Epidermal melanocyte (primary cell): ENCODE measurements around the gene CCL7.

ENCODE experiments used
- DNase-seq: peaks from one replicate; pipeline ENCODE4 v3.0.0; 2011; ENCODE audit warnings: low spot score; ENCODE audit not compliant: insufficient read length

CCL7 gene

DNA sequence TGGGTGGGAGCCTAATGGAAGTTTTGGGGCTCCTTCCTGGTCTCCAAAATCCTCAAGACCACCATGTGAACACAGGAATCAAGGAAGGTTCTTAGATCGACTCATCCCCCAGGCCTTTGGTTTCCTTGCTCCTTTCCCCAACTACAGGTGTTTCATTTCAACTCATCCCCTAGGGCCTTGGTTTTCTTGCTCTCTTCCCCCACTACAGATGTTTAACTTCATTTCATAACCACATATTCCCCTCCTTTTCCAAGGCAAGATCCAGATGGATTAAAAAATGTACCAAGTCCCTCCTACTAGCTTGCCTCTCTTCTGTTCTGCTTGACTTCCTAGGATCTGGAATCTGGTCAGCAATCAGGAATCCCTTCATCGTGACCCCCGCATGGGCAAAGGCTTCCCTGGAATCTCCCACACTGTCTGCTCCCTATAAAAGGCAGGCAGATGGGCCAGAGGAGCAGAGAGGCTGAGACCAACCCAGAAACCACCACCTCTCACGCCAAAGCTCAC, 15.3 kb downstream of the CCL7 start, which contains the start of gene CCL11:
Gene CCL11, plus strand, starts transcription at position 457 of the 507 bp plus-strand sequence. CDS start 67 bp downstream, outside the sequence.
- no peak for DNase-seq

GRCh38 chr17:34287875-34288274, 17.9 kb downstream of the CCL7 start:
- no peak for DNase-seq

GRCh38 chr17:34290586-34290985, 20.6 kb downstream of the CCL7 start:
- no peak for DNase-seq

DNA sequence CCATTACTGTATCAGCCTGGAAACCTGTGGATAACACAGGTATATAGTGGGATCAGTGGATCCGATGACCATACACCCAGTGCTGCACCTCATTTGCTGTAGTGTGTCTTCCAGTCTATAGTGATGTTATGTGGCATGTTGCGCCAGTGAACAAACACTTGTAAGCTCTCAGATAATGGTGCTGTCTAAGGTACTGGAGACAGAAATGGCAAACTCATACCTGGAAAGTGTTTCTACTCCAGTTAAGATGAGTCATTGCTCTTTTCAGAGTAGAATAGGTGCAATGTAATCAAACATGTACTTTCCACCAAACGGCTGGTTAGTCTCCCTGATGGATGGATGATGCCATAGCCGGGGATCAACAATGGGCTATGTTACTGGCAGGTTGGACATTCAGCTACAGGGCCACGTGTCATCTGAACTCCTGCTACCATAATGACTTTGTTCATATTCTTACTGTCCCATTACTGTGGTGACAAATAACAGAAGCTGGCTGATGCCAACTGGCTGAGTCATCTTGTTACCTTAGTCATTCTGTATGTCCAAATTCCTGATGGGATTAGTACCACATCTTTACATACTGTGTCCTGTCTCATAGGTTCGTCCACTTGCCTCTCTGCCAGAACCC, 21.8 kb downstream of the CCL7 start:
- no peak for DNase-seq

DNA sequence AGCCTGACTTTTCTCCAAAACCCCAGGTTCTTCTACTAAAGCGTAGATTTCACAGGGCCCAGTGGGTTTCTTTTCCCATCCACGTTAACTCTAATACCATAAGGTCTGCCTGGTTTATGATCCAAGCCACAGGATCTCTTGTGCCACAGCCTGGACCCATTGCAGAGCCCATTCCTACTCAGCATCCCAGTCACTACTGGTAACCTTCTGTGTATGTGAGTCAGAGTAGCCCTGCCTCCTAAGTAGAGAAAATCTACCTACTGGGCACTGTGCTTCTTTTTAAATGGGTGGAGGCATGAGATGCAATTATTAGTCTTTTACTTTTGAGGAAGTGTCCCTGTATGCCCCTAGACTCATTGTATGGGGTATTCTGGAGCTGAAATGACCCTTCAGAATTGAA, 29.0 kb downstream of the CCL7 start:
- no peak for DNase-seq

- DNase-seq, result no peak
Observed at GRCh38 chr17:34299956-34300577, 30.0 kb downstream of the CCL7 start.

DNA sequence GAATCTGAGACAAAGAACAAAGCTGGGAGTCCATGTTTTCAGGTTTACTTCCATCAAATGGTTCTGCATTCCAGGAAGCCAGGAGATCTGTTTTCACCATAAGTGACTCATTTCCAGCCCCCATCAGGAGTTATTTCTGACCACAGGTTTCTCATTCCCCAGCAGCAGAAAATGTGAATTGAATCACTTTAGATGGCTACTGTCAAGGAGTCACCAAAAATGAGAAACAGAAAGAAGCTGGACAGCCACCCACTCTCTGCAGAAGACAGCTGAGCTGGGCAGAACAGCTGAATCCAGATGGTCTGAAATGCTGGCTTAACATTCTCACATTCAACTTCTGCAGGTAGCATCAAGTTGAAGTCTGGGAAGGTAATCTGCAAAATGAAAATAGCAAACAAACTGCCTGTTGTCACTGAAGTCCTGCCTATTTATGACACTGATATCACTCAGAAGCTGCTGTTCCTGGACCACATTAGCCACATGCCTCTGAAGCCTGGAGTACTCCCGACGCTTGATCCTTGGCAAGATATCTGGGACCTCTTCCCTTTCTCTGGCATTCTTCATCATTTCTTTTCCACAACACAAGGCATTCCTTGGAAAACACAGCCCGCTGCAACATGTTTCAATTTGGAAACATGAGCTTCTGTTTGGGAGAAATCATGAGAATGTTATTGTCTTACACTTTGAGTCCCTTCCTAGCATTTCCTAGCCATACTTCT, 30.8 kb downstream of the CCL7 start:
- no peak for DNase-seq

GRCh38 chr17:34301986-34302385, 32.0 kb downstream of the CCL7 start:
- DNase-seq, result no peak

DNA sequence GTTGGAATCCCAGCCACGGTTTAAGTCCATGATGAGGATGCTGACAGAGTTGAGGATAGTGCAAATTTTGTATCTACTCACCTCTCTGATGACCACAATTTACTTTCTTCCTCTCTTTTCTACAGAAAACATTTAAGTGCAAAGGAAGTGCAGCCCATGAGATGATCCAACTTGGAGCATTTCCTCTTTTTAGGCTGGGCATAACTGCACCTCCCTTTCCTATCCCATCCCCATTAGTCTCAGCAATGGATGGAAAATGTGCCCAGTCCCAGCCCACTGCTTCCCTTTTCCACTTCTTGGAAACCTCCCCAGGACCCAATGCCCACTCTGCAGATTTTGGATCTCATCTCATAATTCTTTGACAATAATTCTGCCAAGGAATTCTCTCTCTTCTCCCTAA, 32.6 kb downstream of the CCL7 start:
- no peak for DNase-seq

DNA sequence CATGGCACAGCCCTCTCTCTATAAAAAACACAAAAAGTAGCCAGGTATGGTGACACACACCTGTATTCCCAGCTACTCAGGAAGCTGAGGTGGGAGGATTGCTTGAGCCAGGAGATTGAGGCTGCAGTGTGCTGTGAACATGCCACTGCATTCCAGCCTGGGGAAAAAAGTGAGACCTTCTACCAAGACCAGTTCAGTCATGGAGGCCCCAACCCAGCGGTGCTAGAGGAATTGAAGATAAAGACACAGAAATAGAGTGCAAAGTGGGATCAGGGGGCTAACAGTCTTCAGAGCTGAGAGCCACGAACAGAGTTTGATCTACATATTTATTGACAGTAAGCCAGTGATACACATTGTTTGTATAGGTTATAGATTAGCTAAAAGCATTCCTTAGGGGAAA, 33.6 kb downstream of the CCL7 start:
- DNase-seq, result no peak

DNA sequence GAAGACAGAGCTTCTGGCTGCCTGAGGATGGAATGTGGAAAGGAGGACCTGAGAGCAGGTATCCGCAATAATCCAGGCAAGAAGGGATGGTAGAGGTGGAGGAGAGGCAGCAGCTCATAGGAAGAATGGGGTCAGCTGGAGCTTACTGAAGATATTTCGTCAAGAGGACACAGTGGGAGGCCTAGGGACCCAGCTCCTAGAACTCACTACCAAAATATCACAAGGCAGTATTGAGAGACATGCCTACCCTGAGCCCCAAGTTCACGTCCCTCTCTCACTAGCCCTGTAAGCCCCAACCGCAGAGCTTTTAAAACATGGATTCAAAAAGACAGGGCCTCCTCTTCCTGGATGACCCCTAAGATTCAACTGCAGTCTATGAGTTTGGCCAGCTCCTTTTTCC, 35.0 kb downstream of the CCL7 start:
- no peak for DNase-seq

DNA sequence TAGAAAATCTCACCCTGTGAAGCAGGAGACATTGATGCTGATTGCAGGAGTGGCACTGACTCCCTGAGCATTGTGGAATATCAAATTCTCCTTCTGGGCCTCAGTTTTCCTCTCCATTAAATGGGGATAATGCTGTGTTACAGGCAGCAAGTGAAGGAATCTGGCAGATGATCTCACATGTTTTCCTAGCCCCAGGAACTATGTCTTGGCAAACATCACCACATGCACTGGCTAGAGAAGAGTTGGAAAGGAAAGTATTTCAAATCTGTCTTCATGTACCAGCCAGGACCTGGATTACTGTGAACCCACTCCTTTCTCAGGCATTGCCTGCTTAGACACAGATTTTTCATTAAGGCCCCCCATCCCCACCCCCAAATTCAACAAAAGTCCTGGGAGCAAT, 35.6 kb downstream of the CCL7 start:
- no peak for DNase-seq

GRCh38 chr17:34306466-34306865, 36.4 kb downstream of the CCL7 start:
- DNase-seq, result no peak

DNA sequence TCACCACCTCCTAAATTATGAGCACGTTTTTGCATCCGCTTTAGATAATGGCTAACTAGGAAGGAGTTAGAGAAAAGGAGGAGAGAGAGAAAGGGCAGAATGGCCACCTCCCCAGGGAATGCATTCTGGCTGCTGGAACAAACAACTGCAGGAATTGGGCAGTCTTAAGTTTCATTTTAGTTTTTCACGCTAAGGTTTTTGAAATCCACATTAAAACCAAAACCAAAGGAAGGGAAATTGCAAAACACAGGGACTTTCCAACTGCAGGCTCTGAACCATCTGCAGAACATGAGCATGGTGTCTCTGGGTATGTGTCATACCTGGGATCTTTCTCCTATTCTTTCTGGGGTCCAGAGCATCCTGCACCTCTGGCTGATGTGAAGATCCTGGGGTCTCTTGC, 37.1 kb downstream of the CCL7 start:
- no peak for DNase-seq

- no peak for DNase-seq
Observed at GRCh38 chr17:34308371-34308770, 38.4 kb downstream of the CCL7 start.

- no peak for DNase-seq
Observed at GRCh38 chr17:34311291-34311690, 41.3 kb downstream of the CCL7 start.

DNA sequence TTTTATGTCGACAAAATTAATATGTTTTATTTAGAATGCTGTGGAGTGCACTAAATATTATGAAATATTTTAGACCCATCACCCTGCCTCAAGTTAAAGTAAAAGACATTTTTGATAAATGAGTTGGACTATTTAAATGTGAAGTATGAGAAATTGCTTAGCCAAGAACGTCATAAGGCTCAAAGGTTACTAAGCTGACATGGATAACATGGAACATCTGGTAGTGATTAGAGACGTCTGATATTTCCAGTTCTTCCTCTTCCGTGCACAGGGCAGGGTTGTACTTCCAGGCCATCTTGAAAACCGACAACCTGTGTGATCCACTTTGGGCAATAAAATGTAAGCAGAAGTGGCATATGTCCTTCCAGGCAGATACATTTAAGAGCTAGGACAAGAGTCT, 42.1 kb downstream of the CCL7 start:
- no peak for DNase-seq

GRCh38 chr17:34313164-34313563, 43.1 kb downstream of the CCL7 start:
- no peak for DNase-seq

- DNase-seq, result peak; percentile 49
Observed at GRCh38 chr17:34314279-34314678, 44.3 kb downstream of the CCL7 start.

GRCh38 chr17:34318474-34318873, 48.5 kb downstream of the CCL7 start:
- no peak for DNase-seq

- DNase-seq, result no peak
Observed at GRCh38 chr17:34319039-34319483, 49.0 kb downstream of the CCL7 start, which contains the start of gene CCL8. Gene CCL8, plus strand, starts transcription at chr17:34319435. Its CDS starts 67 bp downstream, at chr17:34319502.
